VCaP (cell line): ENCODE results near the gene RHOT2.

ENCODE experiments used
- H3K27ac ChIP-seq: fragments of 450-650 bp; 2 replicates; pipeline ENCODE4 v1.5.1; 2017
- CTCF ChIP-seq: fragments of 450-650 bp; conservative IDR thresholded peaks from 2 replicates; pipeline ENCODE4 v1.5.1; 2017; ENCODE audit warnings: mild to moderate bottlenecking, moderate library complexity

The RHOT2 gene

GRCh38 chr16:661184-661821, 6.6 kb upstream of the RHOT2 start:
- peak overlapping the region; percentile 81 for H3K27ac ChIP-seq
- no peak for TF ChIP-seq CTCF

- peak overlapping the region; percentile 81 for H3K27ac ChIP-seq
- TF ChIP-seq CTCF, result no peak
These were observed 5.8 kb upstream of the RHOT2 start for GRCh38 chr16:662095-662494.

GRCh38 chr16:662597-662996, 5.3 kb upstream of the RHOT2 start:
- no peak overlapping the region for H3K27ac ChIP-seq

GRCh38 chr16:666572-666971, 1.4 kb upstream of the RHOT2 start:
- H3K27ac ChIP-seq, result peak overlapping the region; percentile 86
- no peak for TF ChIP-seq CTCF

More at GRCh38 chr16:662597-662996, 5.3 kb upstream of the RHOT2 start:
- TF ChIP-seq CTCF, result no peak

GRCh38 chr16:667113-667779, 686 bp upstream of the RHOT2 start:
- H3K27ac ChIP-seq, result peak overlapping the region; percentile 86
- no peak for TF ChIP-seq CTCF

GRCh38 chr16:668519-669171, 713 bp downstream of the RHOT2 start:
- no peak for TF ChIP-seq CTCF
- H3K27ac ChIP-seq, result peak overlapping the region; percentile 86

GRCh38 chr16:669666-670065, 1.7 kb downstream of the RHOT2 start:
- no peak for TF ChIP-seq CTCF
- H3K27ac ChIP-seq, result no peak overlapping the region
